Transverse colon (tissue), 4 donors: ENCODE data around the gene DNAJB6.
A peak's percentile ranks its signal among the peaks of the same experiment; 100 is the strongest.

ENCODE experiments used
- EP300 ChIP-seq: sonication (generic); formaldehyde crosslinking; IDR thresholded peaks from one replicate; pipeline ENCODE4 v1.6.1; 2017; ENCODE audit warnings: antibody characterized with exemption, low read depth
- POLR2A ChIP-seq: fragments of 450-650 bp; IDR thresholded peaks from one replicate; pipeline ENCODE4 v1.6.1; 2016; ENCODE audit warnings: antibody characterized with exemption, mild to moderate bottlenecking, moderate library complexity
- POLR2AphosphoS5 ChIP-seq, 3 donors: sonication (generic); formaldehyde crosslinking; IDR thresholded peaks; one replicate each; pipeline ENCODE4 v1.6.1; 2016; ENCODE audit warnings: antibody characterized with exemption in 3 of 3
- TF ChIP-seq, protein P1 (sequence below), 5 experiments: fragments of 200-600 bp in 3 of 5; fragments of 450-650 bp in 2 of 5; sonication (generic) in 3 of 5; IDR thresholded peaks; 1 replicate in 2 of 5; 2 replicates in 3 of 5; pipeline ENCODE4 v1.5.1; 2016 to 2017; ENCODE audit warnings: antibody characterized with exemption in 5 of 5, inconsistent platforms in 3 of 5, mild to moderate bottlenecking in 2 of 5, moderate library complexity in 1 of 5

DNA sequence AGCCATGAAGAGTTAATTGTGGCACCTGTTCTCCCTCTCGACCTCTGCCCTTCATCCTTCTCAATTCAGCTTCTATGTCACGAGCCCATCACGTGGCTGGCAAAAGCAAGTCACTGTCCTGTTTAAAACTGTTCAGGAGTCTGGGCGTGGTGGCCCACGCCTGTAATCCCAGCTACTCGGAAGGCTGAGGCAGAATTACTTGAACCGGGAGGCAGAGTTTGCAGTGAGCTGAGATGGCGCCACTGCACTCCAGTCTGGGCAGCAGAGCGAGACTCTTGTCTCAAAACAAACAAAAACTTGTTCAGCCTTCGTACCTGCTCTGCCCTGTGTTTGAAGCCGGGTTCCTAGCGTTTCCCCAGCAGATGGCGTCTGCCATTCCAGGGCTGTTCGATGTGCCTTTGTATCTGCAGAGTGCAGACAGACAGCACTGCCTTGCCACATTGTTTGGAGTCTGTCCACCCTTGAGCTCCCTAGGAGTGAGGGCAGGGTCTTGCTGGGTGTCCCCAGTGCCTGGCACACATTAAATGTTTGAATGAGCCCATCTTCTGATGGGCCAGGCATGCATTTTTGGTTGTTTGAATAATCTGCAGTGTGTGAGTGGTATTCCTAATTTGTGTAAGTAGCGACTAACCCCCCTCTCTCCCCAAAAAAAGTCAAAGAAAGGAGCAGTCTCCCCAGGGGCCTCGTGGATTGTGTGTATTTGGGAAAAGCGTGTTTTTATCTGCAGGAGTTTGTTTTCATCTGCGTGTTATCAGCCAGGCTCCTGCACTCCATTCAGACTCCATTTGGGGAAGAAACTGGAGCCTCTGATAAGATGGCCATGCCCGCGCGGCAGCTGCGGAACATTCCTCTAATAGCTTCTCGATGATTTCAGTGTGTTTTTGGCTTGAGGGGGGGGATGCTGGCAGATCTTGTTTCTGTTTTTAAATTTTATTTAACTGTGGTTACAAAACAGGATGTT lies 61.2 kb downstream of the DNAJB6 start:
- TF ChIP-seq EP300 (no peak), POLR2AphosphoS5 (IDR thresholded peaks at IDR 0.05) (no peak), POLR2A (no peak)
- TF ChIP-seq, protein P1, sequence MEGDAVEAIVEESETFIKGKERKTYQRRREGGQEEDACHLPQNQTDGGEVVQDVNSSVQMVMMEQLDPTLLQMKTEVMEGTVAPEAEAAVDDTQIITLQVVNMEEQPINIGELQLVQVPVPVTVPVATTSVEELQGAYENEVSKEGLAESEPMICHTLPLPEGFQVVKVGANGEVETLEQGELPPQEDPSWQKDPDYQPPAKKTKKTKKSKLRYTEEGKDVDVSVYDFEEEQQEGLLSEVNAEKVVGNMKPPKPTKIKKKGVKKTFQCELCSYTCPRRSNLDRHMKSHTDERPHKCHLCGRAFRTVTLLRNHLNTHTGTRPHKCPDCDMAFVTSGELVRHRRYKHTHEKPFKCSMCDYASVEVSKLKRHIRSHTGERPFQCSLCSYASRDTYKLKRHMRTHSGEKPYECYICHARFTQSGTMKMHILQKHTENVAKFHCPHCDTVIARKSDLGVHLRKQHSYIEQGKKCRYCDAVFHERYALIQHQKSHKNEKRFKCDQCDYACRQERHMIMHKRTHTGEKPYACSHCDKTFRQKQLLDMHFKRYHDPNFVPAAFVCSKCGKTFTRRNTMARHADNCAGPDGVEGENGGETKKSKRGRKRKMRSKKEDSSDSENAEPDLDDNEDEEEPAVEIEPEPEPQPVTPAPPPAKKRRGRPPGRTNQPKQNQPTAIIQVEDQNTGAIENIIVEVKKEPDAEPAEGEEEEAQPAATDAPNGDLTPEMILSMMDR (IDR thresholded peaks at IDR 0.05) = peak in 2 of 5 experiments; percentile 20 to 23
